Gastroesophageal sphincter (tissue), 4 donors: ENCODE data around the gene FBXW12. TPM values are rescaled to one million over a fixed set of nuclear protein-coding genes. Genes with fewer than 3 reads are reported as not detected.

Experiments
- ATAC-seq: fragments of 150-250 bp; one replicate; pipeline ENCODE4 v1.9.1; 2016; ENCODE audit warnings: mild to moderate bottlenecking, moderate library complexity
- H3K27ac ChIP-seq, 4 donors: fragments of 200-600 bp; sonication (generic) in 3 of 4; 1 replicate in 3 of 4; 2 replicates in 1 of 4; pipeline ENCODE4 v1.5.1; 2016 to 2019
- H3K27me3 ChIP-seq: fragments of 200-600 bp; sonication (generic); one replicate; pipeline ENCODE4 v1.5.1; 2019
- H3K36me3 ChIP-seq, 2 donors: fragments of 200-600 bp; sonication (generic); one replicate each; pipeline ENCODE4 v1.5.1; 2019; ENCODE audit warnings: control low read depth in 1 of 2
- H3K4me1 ChIP-seq, 3 donors: fragments of 200-600 bp; sonication (generic); 1 replicate in 2 of 3; 2 replicates in 1 of 3; pipeline ENCODE4 v1.5.1; 2016 to 2019; ENCODE audit warnings: control low read depth in 2 of 3
- H3K4me3 ChIP-seq, 2 donors: fragments of 200-600 bp; sonication (generic); one replicate each; pipeline ENCODE4 v1.5.1; 2019; ENCODE audit warnings: mild to moderate bottlenecking in 1 of 2, moderate library complexity in 1 of 2
- H3K9me3 ChIP-seq, 3 donors: fragments of 200-600 bp; sonication (generic); one replicate each; pipeline ENCODE4 v1.5.1; 2017 to 2019; ENCODE audit warnings: control low read depth in 2 of 3
- EP300 ChIP-seq: sonication (generic); formaldehyde crosslinking; IDR thresholded peaks from one replicate; pipeline ENCODE4 v1.6.1; 2017; ENCODE audit warnings: antibody characterized with exemption, mild to moderate bottlenecking
- POLR2A ChIP-seq, 2 donors: fragments of 450-650 bp; IDR thresholded peaks; one replicate each; pipeline ENCODE4 v1.6.1; 2017; ENCODE audit warnings: antibody characterized with exemption in 2 of 2, mild to moderate bottlenecking in 2 of 2, moderate library complexity in 1 of 2
- POLR2AphosphoS5 ChIP-seq: sonication (generic); formaldehyde crosslinking; IDR thresholded peaks from one replicate; pipeline ENCODE4 v1.6.1; 2017; ENCODE audit warnings: antibody characterized with exemption
- WGBS, 2 donors: methylation state at CpG; one replicate each; pipeline ENCODE4 v1.1.5; 2018; ENCODE audit warnings: low coverage in 1 of 2; 5-methylcytosine and 5-hydroxymethylcytosine counted together
- total RNA-seq, 4 donors: library from RNA; depleted of rRNA; stranded (reverse); fragments of >200 nt; gene quantifications; one replicate each; pipeline ENCODE4 v1.1.0, GENCODE V29; 2016
- TF ChIP-seq, protein P1 (sequence below), 4 experiments: fragments of 200-600 bp in 2 of 4; fragments of 450-650 bp in 2 of 4; sonication (generic) in 1 of 4; IDR thresholded peaks; one replicate each; pipeline ENCODE4 v1.5.1; 2017 to 2019; ENCODE audit warnings: antibody characterized with exemption in 4 of 4, mild to moderate bottlenecking in 2 of 4, moderate library complexity in 2 of 4

FBXW12 gene
- total RNA-seq, 4 donors from 2014 or later = not detected

DNA sequence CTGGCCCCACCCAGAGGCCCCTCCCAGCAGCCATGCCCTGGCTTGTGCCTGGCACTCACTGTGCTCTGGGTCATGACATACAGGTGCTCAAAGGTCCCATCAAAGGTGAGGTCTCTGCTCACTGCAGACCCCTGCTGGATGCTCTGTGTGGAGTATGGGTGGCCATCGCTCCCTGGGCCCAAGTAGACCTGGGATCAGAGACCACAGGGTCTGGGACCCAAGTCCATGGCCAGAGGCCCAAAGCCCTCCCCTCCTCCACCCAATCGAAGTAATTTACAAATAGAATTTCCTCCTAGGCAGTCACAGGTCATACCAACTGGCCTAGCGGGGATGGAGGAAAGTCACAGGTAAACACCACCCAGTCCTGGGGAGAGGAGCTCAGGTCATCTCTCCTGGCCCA, 50.3 kb downstream of the FBXW12 start:
- H3K4me1 ChIP-seq = peaks cover 0 to 69% (median 32%) of the 10 kb centered on the region in 3 donors
- WGBS, 2 donors = no CpG with 5 or more reads among the region's 3 CpGs
- TF ChIP-seq POLR2A (IDR thresholded peaks at IDR 0.05) = no peak
- TF ChIP-seq EP300 = no peak
- TF ChIP-seq, protein P1, sequence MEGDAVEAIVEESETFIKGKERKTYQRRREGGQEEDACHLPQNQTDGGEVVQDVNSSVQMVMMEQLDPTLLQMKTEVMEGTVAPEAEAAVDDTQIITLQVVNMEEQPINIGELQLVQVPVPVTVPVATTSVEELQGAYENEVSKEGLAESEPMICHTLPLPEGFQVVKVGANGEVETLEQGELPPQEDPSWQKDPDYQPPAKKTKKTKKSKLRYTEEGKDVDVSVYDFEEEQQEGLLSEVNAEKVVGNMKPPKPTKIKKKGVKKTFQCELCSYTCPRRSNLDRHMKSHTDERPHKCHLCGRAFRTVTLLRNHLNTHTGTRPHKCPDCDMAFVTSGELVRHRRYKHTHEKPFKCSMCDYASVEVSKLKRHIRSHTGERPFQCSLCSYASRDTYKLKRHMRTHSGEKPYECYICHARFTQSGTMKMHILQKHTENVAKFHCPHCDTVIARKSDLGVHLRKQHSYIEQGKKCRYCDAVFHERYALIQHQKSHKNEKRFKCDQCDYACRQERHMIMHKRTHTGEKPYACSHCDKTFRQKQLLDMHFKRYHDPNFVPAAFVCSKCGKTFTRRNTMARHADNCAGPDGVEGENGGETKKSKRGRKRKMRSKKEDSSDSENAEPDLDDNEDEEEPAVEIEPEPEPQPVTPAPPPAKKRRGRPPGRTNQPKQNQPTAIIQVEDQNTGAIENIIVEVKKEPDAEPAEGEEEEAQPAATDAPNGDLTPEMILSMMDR (IDR thresholded peaks at IDR 0.05) = no peak
- TF ChIP-seq POLR2AphosphoS5 = no peak
- H3K27ac ChIP-seq = peak overlapping the region in 1 of 4 donors; percentile 98
- H3K4me3 ChIP-seq = no peak overlapping the region
- no peaks in the 10 kb centered on the region for H3K9me3 ChIP-seq
- ATAC-seq = no peak
- H3K27me3 ChIP-seq = no peaks in the 10 kb centered on the region
- H3K36me3 ChIP-seq = peaks cover 0 to 71% of the 10 kb centered on the region in 2 donors

DNA sequence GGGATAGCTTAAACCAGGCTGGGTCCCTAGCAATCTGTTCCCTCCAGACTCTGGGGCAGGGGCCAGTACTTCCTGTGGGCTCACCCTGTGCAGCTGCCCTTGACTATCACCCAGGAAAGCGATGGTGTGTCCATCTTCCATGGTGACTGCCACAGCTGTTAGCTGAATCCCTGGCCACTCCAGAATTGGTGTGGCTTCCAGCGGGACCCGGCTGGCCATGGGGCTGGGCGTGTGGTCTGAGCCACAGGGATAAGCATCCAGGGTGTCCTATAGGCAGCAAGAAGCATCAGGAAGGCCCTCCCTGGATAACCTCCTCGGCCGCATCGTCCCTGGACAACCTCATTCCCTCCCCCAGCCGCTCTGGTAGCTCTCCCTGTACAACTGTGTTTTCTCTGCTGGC, 50.7 kb downstream of the FBXW12 start:
- no peaks in the 10 kb centered on the region for H3K9me3 ChIP-seq
- 56 to 79% methylated on average over 3 to 4 of the region's 8 CpGs for WGBS, 2 donors
- no peaks in the 10 kb centered on the region for H3K27me3 ChIP-seq
- H3K27ac ChIP-seq = peak overlapping the region in 2 of 4 donors; percentile 98 to 99
- H3K36me3 ChIP-seq = peaks cover 0 to 67% of the 10 kb centered on the region in 2 donors
- no peak overlapping the region for H3K4me3 ChIP-seq
- H3K4me1 ChIP-seq = peaks cover 0 to 73% (median 32%) of the 10 kb centered on the region in 3 donors
- TF ChIP-seq EP300 = no peak
- TF ChIP-seq POLR2AphosphoS5 = no peak
- TF ChIP-seq POLR2A (IDR thresholded peaks at IDR 0.05) = no peak
- TF ChIP-seq, protein P1 (IDR thresholded peaks at IDR 0.05) = no peak
- ATAC-seq = no peak

DNA sequence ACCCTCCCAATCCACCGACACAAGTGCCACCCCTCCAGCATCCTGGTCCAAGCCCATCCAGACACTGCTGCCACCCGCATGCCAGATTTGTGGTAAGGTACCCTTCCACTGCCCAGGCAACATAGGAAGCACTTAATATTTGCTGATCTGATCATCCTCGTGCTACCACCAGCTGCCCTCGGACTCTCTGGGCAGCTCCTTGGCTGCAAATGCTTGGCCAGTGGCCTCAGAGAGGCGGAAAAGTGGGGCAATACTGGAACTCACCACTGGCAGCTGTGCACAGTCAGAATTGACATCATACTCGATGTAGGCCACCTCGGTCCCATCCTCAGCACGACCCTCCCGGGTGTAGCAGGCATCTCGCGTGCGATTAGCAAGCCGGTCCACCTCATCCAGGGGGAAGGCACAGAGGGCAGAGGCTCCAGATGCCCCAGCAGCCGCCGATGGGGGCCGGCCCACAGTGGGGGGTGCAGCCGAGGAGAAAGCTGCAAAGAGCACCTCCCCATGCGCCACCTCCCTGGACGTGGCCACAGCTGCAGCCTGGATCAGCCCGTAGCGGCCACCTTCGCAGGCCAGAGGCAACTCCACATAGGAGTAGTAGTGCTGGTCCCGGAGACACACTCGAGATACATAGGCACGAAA, 51.3 kb downstream of the FBXW12 start:
- no peaks in the 10 kb centered on the region for H3K9me3 ChIP-seq
- no peak overlapping the region for H3K4me3 ChIP-seq
- TF ChIP-seq EP300 = no peak
- TF ChIP-seq, protein P1 (IDR thresholded peaks at IDR 0.05) = peak in 1 of 4 experiments; percentile 4
- peak overlapping the region in 3 of 4 donors; percentile 96 to 99 (median 98) for H3K27ac ChIP-seq
- WGBS, 2 donors = 80 to 86% methylated on average over 1 to 2 of the region's 25 CpGs
- no peak for ATAC-seq
- no peaks in the 10 kb centered on the region for H3K27me3 ChIP-seq
- peaks cover 0 to 60% of the 10 kb centered on the region in 2 donors for H3K36me3 ChIP-seq
- H3K4me1 ChIP-seq = peaks cover 0 to 80% (median 35%) of the 10 kb centered on the region in 3 donors

DNA sequence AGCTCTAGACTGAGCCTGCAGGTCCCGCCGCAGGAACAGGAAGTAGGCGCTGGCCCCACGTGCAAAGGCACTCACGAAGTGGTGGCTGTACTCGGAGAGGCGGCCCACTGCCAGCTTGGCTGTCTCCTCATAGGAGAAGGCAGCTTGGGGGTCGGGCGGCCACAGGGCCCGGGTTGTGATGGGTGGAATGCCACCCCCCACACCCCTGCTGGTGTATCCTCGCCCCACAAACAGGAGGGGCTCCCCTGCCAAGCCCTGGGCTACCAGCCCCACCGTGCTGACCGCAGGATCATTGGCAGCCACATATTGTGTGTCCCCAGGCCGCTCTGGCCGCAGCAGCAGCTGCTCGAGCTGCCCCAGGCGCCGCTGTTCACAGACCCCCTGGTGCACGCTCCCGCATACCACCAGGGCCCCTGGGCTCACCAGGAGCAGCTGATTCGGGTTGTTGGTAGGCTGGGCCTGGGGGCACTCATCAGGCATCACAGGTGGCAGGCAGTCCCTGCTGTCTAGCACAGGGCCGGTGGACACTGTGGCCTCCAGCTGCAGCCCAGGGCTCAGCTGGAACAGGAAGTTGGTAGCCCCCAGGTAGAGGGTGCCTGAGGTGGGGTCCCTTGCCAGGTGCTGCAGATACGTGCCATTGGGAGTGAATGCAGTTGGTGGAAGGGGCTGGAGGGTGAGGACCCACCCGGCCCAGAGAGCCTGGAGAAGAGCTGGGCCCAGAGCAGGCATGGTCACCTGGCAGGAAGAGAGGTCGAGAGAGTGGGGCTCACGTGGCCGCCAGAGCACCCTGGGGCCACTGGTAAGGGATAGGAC, 52.1 kb downstream of the FBXW12 start:
- no peak for ATAC-seq
- WGBS, 2 donors = 100% methylated on average over 1 of the region's 27 CpGs; no CpG with 5 or more reads in 1 of the 2 donors
- peak overlapping the region in 3 of 4 donors; percentile 96 to 99 (median 98) for H3K27ac ChIP-seq
- peaks cover 0 to 84% (median 36%) of the 10 kb centered on the region in 3 donors for H3K4me1 ChIP-seq
- H3K4me3 ChIP-seq = peak overlapping the region in 1 of 2 donors; percentile 97
- peaks cover 0 to 53% of the 10 kb centered on the region in 2 donors for H3K36me3 ChIP-seq
- TF ChIP-seq, protein P1 (IDR thresholded peaks at IDR 0.05) = no peak
- TF ChIP-seq POLR2A (IDR thresholded peaks at IDR 0.05) = no peak
- no peak for TF ChIP-seq EP300
- no peak for TF ChIP-seq POLR2AphosphoS5
- H3K27me3 ChIP-seq = no peaks in the 10 kb centered on the region
- H3K9me3 ChIP-seq = no peaks in the 10 kb centered on the region
